Gastrocnemius medialis (tissue), 4 donors: ENCODE data around the gene TTC28.

Source experiments
- CTCF ChIP-seq, 5 experiments: fragments of 450-650 bp in 3 of 5; fragments of 200-600 bp in 2 of 5; sonication (generic) in 2 of 5; IDR thresholded peaks in 4 of 5; conservative IDR thresholded peaks in 1 of 5; 1 replicate in 4 of 5; 2 replicates in 1 of 5; pipeline ENCODE4 v1.5.1; 2016 to 2019; ENCODE audit warnings: antibody characterized with exemption in 5 of 5, mild to moderate bottlenecking in 3 of 5, moderate library complexity in 3 of 5
- POLR2A ChIP-seq, 2 donors: fragments of 450-650 bp; IDR thresholded peaks; one replicate each; pipeline ENCODE4 v1.6.1; 2017; ENCODE audit warnings: antibody characterized with exemption in 2 of 2, mild to moderate bottlenecking in 2 of 2, moderate library complexity in 2 of 2

DNA sequence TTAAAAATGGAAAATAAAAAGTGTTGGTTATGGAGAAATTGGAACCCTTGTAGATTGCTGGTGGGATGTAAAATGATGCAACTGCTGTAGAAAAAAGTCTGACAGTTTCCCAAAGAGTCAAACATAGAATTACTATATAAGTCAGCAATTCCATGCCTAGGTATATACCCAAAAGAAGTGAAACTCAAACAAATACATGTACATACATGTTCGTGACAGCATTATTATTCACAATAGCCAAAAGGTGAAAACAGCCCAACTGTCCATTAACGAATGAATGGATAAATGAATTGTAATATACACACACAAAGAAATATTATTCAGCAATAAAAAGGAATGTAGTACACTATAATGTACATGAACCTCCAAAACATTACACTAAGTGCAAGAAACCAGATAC lies 116.0 kb downstream of the TTC28 start:
- TF ChIP-seq CTCF (IDR thresholded peaks at IDR 0.05 in 4 of 5, conservative IDR thresholded peaks at IDR 0.05 in 1 of 5) (no peak), POLR2A (IDR thresholded peaks at IDR 0.05) (no peak)
